WTC11 (cell line): ENCODE data around the gene TRAF7. TPM values are rescaled to one million over a fixed set of nuclear protein-coding genes. Genes with fewer than 3 reads are reported as not detected.

Experiments used
- ATAC-seq: fragments of 200-7000 bp; cut with Tn5 transposase; 2 replicates; pipeline ENCODE4 v1.10.0; 2021; ENCODE audit warnings: mild to moderate bottlenecking, moderate library complexity
- CTCF ChIA-PET: fragments of 300-600 bp; sonication (Branson Sonifier 250); formaldehyde crosslinking; loops from one replicate; lab custom pipeline; 2021; ENCODE audit warnings: antibody characterized with exemption; lab: Charles Lee
- POLR2A ChIA-PET: fragments of 350-600 bp; sonication (Branson Sonifier 250); formaldehyde crosslinking; loops from one replicate; lab custom pipeline; 2021; ENCODE audit warnings: antibody characterized with exemption; lab: Charles Lee
- DNase-seq: peaks from one replicate; pipeline ENCODE4 v3.0.0; 2021; ENCODE audit warnings: low spot score
- H3K27ac Mint-ChIP-seq: 2 replicates; pipeline ENCODE4 v1.8.0; 2021; ENCODE audit warnings: mixed read lengths
- H3K27me3 Mint-ChIP-seq: 2 replicates; pipeline ENCODE4 v1.8.0; 2021; ENCODE audit warnings: low read depth, mild to moderate bottlenecking, moderate library complexity, mixed read lengths
- H3K36me3 Mint-ChIP-seq: 2 replicates; pipeline ENCODE4 v1.8.0; 2021; ENCODE audit warnings: mixed read lengths
- H3K4me1 Mint-ChIP-seq: 2 replicates; pipeline ENCODE4 v1.8.0; 2022; ENCODE audit warnings: mixed read lengths
- H3K4me3 Mint-ChIP-seq: 2 replicates; pipeline ENCODE4 v1.8.0; 2021; ENCODE audit warnings: mild to moderate bottlenecking, moderate library complexity, mixed read lengths
- H3K9me3 Mint-ChIP-seq: 2 replicates; pipeline ENCODE4 v1.8.0; 2021; ENCODE audit warnings: mixed read lengths
- ATF1 ChIP-seq: sonication (generic); formaldehyde crosslinking; IDR thresholded peaks from 2 replicates; pipeline ENCODE4 v1.8.1; 2023; ENCODE audit warnings: mild to moderate bottlenecking, moderate library complexity, missing genetic modification reagents
- ETV6 ChIP-seq: sonication (generic); formaldehyde crosslinking; IDR thresholded peaks from 2 replicates; pipeline ENCODE4 v1.8.1; 2022; ENCODE audit warnings: mild to moderate bottlenecking, missing genetic modification reagents
- FOXK1 ChIP-seq: sonication (generic); formaldehyde crosslinking; IDR thresholded peaks from 2 replicates; pipeline ENCODE4 v1.8.0; 2022; ENCODE audit warnings: mild to moderate bottlenecking, moderate library complexity, missing genetic modification reagents
- GTF2I ChIP-seq: fragments of 250-450 bp; sonication (Bioruptor Pico); conservative IDR thresholded peaks from 2 replicates; pipeline ENCODE4 v1.4.0; 2021; ENCODE audit warnings: mild to moderate bottlenecking
- HMGA2 ChIP-seq: fragments of 250-450 bp; sonication (Bioruptor Pico); IDR thresholded peaks from 2 replicates; pipeline ENCODE4 v1.4.0; 2021; ENCODE audit warnings: mild to moderate bottlenecking, moderate library complexity
- IRF2 ChIP-seq: sonication (generic); formaldehyde crosslinking; IDR thresholded peaks from 2 replicates; pipeline ENCODE4 v1.8.0; 2022; ENCODE audit warnings: low read depth, missing genetic modification reagents, borderline replicate concordance
- JUN ChIP-seq: sonication (generic); formaldehyde crosslinking; IDR thresholded peaks from 2 replicates; pipeline ENCODE4 v1.8.0; 2023; ENCODE audit warnings: mild to moderate bottlenecking, missing genetic modification reagents
- NR2C2 ChIP-seq: sonication (generic); formaldehyde crosslinking; IDR thresholded peaks from 2 replicates; pipeline ENCODE4 v1.8.0; 2022; ENCODE audit warnings: mild to moderate bottlenecking, missing genetic modification reagents
- OVOL2 ChIP-seq: fragments of 250-450 bp; sonication (Bioruptor Pico); IDR thresholded peaks from 2 replicates; pipeline ENCODE4 v1.9.0; 2021; ENCODE audit warnings: mild to moderate bottlenecking, borderline replicate concordance
- PRRX2 ChIP-seq: fragments of 250-450 bp; sonication (Bioruptor Pico); IDR thresholded peaks from 2 replicates; pipeline ENCODE4 v1.8.0; 2021; ENCODE audit warnings: mild to moderate bottlenecking
- RELA ChIP-seq: sonication (generic); formaldehyde crosslinking; IDR thresholded peaks from 2 replicates; pipeline ENCODE4 v1.8.1; 2022; ENCODE audit warnings: missing genetic modification reagents, mild to moderate bottlenecking, borderline replicate concordance
- SMAD3 ChIP-seq: sonication (generic); formaldehyde crosslinking; IDR thresholded peaks from 2 replicates; pipeline ENCODE4 v1.8.0; 2022; ENCODE audit warnings: missing genetic modification reagents, mild to moderate bottlenecking, borderline replicate concordance
- SP1 ChIP-seq: sonication (generic); formaldehyde crosslinking; conservative IDR thresholded peaks from 2 replicates; pipeline ENCODE4 v1.8.1; 2022; ENCODE audit warnings: missing genetic modification reagents
- TP53 ChIP-seq: sonication (generic); formaldehyde crosslinking; IDR thresholded peaks from 2 replicates; pipeline ENCODE4 v1.8.1; 2023; ENCODE audit warnings: mild to moderate bottlenecking, missing genetic modification reagents
- ZBTB21 ChIP-seq: sonication (generic); formaldehyde crosslinking; IDR thresholded peaks from 2 replicates; pipeline ENCODE4 v1.8.1; 2023; ENCODE audit warnings: mild to moderate bottlenecking, missing genetic modification reagents, borderline replicate concordance
- ZNF121 ChIP-seq: sonication (generic); formaldehyde crosslinking; IDR thresholded peaks from 2 replicates; pipeline ENCODE4 v1.8.0; 2023; ENCODE audit warnings: missing genetic modification reagents
- ZNF219 ChIP-seq: sonication (generic); formaldehyde crosslinking; IDR thresholded peaks from 2 replicates; pipeline ENCODE4 v1.8.0; 2023; ENCODE audit warnings: missing genetic modification reagents, mild to moderate bottlenecking, borderline replicate concordance
- ZNF317 ChIP-seq: sonication (generic); formaldehyde crosslinking; IDR thresholded peaks from 2 replicates; pipeline ENCODE4 v1.8.1; 2023; ENCODE audit warnings: low read depth, mild to moderate bottlenecking, moderate library complexity, missing genetic modification reagents, borderline replicate concordance
- total RNA-seq: library from RNA; stranded (reverse); gene quantifications from 3 replicates; pipeline ENCODE4 v1.2.3, GENCODE V29; 2021
- TF ChIP-seq, protein P1 (sequence below): sonication (generic); formaldehyde crosslinking; conservative IDR thresholded peaks from 2 replicates; pipeline ENCODE4 v1.8.1; 2022; ENCODE audit warnings: mild to moderate bottlenecking, missing genetic modification reagents
- TF ChIP-seq, protein P2 (sequence below): sonication (generic); formaldehyde crosslinking; IDR thresholded peaks from 2 replicates; pipeline ENCODE4 v1.8.1; 2023; ENCODE audit warnings: mild to moderate bottlenecking, missing genetic modification reagents
- TF ChIP-seq, protein P3 (sequence below): sonication (generic); formaldehyde crosslinking; IDR thresholded peaks from 2 replicates; pipeline ENCODE4 v1.8.0; 2022; ENCODE audit warnings: mild to moderate bottlenecking, missing genetic modification reagents
- TF ChIP-seq, protein P4 (sequence below): sonication (generic); formaldehyde crosslinking; IDR thresholded peaks from 2 replicates; pipeline ENCODE4 v1.8.0; 2023; ENCODE audit warnings: missing genetic modification reagents
- TF ChIP-seq, protein P5 (sequence below): sonication (generic); formaldehyde crosslinking; IDR thresholded peaks from 2 replicates; pipeline ENCODE4 v1.8.1; 2022; ENCODE audit warnings: low read depth, mild to moderate bottlenecking, moderate library complexity, missing genetic modification reagents, borderline replicate concordance
- TF ChIP-seq, protein P6 (sequence below): fragments of 250-450 bp; sonication (Bioruptor Pico); conservative IDR thresholded peaks from 2 replicates; pipeline ENCODE4 v1.9.0; 2021; ENCODE audit warnings: mild to moderate bottlenecking
- TF ChIP-seq, protein P7 (sequence below): sonication (generic); formaldehyde crosslinking; IDR thresholded peaks from 2 replicates; pipeline ENCODE4 v1.8.0; 2022; ENCODE audit warnings: missing genetic modification reagents

The TRAF7 gene
- total RNA-seq, 1 experiment from 2014 or later: 148 TPM

DNA sequence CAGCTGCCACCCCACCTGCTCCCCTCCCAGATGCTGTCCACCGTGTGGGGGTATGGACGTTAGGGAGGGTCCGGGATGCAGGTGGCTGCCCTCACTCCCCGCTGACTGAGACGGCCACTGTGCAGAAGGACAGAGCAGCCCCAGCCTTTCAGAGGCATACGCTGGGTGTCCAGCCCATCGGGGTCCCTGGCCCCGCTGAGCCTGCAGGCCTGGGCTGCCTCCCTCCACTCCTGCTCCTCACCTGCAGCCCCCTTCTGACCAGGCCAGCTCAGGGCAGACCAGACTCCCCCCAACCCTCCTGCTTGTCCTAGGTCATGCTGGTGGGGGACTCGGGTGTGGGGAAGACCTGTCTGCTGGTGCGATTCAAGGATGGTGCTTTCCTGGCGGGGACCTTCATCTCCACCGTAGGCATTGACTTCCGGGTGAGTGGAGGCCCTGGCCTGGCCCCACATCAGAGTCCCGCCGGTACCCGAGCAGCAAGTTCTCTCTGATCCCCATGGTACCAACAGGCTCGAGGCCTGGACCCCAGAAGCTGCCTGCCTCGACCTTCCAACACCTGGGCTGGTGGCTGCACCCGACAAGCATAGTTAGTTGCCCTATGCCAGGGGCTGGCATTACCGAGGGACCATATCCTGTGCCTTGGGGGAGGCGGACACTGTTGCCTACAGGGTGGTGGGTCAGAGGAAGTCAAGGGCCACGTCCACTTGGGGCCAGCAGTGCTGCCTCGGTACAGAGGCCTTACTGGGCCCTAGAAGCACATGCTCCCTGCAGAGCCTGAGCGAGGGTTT is 5.8 kb upstream of the TRAF7 start (continued):
- no peak; the same call in 1 of the 2 replicates for TF ChIP-seq ATF1
- TF ChIP-seq SMAD3: no peak
- TF ChIP-seq ETV6 (CRISPR knock-in tag): no peak
- TF ChIP-seq ZNF219 (CRISPR knock-in tag): no peak
- TF ChIP-seq, protein P1, sequence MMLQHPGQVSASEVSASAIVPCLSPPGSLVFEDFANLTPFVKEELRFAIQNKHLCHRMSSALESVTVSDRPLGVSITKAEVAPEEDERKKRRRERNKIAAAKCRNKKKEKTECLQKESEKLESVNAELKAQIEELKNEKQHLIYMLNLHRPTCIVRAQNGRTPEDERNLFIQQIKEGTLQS (CRISPR knock-in tag): no peak
- no peak for TF ChIP-seq TP53
- no peak for TF ChIP-seq RELA
- no peak for TF ChIP-seq HMGA2 (CRISPR knock-in tag)
- no peak for TF ChIP-seq GTF2I (CRISPR knock-in tag)
- TF ChIP-seq, protein P2, sequence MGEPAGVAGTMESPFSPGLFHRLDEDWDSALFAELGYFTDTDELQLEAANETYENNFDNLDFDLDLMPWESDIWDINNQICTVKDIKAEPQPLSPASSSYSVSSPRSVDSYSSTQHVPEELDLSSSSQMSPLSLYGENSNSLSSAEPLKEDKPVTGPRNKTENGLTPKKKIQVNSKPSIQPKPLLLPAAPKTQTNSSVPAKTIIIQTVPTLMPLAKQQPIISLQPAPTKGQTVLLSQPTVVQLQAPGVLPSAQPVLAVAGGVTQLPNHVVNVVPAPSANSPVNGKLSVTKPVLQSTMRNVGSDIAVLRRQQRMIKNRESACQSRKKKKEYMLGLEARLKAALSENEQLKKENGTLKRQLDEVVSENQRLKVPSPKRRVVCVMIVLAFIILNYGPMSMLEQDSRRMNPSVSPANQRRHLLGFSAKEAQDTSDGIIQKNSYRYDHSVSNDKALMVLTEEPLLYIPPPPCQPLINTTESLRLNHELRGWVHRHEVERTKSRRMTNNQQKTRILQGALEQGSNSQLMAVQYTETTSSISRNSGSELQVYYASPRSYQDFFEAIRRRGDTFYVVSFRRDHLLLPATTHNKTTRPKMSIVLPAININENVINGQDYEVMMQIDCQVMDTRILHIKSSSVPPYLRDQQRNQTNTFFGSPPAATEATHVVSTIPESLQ (CRISPR knock-in tag): no peak
- no peak for TF ChIP-seq NR2C2 (CRISPR knock-in tag)
- TF ChIP-seq, protein P3, sequence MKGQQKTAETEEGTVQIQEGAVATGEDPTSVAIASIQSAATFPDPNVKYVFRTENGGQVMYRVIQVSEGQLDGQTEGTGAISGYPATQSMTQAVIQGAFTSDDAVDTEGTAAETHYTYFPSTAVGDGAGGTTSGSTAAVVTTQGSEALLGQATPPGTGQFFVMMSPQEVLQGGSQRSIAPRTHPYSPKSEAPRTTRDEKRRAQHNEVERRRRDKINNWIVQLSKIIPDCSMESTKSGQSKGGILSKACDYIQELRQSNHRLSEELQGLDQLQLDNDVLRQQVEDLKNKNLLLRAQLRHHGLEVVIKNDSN: no peak
- TF ChIP-seq JUN: no peak
- TF ChIP-seq, protein P4, sequence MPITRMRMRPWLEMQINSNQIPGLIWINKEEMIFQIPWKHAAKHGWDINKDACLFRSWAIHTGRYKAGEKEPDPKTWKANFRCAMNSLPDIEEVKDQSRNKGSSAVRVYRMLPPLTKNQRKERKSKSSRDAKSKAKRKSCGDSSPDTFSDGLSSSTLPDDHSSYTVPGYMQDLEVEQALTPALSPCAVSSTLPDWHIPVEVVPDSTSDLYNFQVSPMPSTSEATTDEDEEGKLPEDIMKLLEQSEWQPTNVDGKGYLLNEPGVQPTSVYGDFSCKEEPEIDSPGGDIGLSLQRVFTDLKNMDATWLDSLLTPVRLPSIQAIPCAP (CRISPR knock-in tag): no peak
- TF ChIP-seq OVOL2 (CRISPR knock-in tag): no peak
- no peak for TF ChIP-seq ZNF317 (CRISPR knock-in tag)

DNA sequence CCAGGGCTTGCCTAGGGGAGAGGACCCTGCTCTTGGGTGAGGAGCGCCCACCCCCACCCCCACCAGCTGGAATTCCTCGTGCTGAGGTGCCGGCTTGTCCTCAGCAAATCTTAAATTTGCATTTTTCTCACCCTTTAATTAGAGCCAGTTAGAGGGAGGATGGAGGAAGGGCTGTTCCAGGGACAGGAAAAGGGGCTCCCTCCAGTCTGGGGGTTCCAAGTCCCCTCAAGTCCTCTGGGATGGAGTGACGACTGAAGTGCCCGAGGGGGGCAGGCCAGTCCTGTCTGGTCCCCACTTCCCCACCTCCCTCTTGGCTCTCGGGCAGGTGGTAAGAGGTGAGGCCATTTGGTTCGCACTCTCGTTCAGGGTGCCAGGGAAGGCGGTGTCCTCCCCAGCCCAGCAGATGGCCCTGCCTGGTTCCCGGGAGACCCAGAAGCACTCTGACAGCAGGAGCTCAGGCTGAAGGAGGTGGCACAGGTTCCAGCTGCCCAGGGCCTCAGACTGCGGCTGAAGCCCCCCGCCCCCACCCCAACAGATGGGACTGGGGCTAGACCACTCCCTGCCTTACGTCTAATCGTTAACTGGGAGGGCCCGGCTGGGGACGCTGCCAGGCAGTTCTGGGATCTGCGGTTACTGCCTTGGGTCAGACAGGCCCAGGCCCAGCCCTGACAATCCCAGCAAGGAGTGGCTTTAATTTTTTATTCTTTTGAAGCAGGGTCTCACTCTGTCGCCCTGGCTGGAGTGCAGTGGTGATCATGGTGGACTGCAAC is 5.0 kb upstream of the TRAF7 start:
- ChIA-PET CTCF (interaction anchor here (0.8 to 5.7 kb wide), 6 partner anchors 10 to 147 kb away, joined by 3 to 43 read pairs (median 4); partner anchors contain the start of genes PGP and PKD1), POLR2A (interaction anchor here (0.6 to 1.8 kb wide), 6 partner anchors 8 to 860 kb away, joined by 3 to 7 read pairs (median 4); partner anchors contain the start of gene RPS2)
- Mint-ChIP-seq H3K9me3 (no peaks in the 10 kb centered on the region), H3K4me1 (peaks cover 31% of the 10 kb centered on the region), H3K36me3 (peaks cover 35% of the 10 kb centered on the region), H3K27ac (peak overlapping the region; percentile 58), H3K27me3 (peaks cover 17% of the 10 kb centered on the region), H3K4me3 (peak overlapping the region; percentile 97)
- DNase-seq (peak; percentile 65), ATAC-seq (peak; percentile 17)
- TF ChIP-seq IRF2 (CRISPR knock-in tag) (0 out of 2 replicates have a peak, but pooled peaks have one; percentile 48), ZNF121 (peak; percentile 68; the same call in 1 of the 2 replicates), PRRX2 (CRISPR knock-in tag) (peak; percentile 91), NR2C2 (CRISPR knock-in tag) (no peak), FOXK1 (CRISPR knock-in tag) (peak; percentile 49; the same call in 1 of the 2 replicates), ETV6 (CRISPR knock-in tag) (peak; percentile 54), SP1 (peak; percentile 67), ZBTB21 (CRISPR knock-in tag) (no peak)
- TF ChIP-seq, protein P5, sequence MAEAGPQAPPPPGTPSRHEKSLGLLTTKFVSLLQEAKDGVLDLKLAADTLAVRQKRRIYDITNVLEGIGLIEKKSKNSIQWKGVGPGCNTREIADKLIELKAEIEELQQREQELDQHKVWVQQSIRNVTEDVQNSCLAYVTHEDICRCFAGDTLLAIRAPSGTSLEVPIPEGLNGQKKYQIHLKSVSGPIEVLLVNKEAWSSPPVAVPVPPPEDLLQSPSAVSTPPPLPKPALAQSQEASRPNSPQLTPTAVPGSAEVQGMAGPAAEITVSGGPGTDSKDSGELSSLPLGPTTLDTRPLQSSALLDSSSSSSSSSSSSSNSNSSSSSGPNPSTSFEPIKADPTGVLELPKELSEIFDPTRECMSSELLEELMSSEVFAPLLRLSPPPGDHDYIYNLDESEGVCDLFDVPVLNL (CRISPR knock-in tag): no peak
- TF ChIP-seq, protein P6, sequence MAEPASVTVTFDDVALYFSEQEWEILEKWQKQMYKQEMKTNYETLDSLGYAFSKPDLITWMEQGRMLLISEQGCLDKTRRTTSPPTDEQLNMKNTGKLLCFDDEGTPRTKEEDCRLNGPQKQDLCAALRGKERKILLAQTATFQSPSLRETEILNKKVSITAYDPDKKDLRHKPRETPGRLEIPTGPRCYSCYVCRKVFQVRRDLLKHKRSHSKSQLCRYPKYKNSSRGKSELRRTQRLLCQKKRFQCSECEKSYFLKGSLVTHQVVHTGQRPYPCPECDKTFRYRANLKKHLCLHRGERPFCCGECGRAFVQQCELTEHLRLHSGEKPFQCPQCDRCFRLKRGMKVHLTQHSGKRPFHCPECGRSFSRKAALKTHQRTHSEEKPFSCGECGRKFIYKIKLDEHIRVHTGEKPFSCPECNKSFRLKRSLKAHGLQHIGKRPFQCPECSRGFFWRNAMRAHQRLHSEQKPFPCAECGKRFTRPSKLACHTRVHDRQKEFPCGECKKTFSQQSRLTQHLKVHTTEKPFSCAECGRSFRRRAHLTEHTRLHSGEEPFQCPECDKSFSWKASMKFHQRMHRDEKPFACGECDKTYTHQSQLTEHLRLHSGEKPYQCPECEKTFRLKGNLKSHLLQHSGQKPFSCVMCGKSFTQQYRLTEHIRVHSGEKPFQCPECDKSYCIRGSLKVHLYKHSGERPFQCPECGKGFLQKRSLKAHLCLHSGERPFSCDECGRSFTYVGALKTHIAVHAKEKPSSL: peak; percentile 66; the same call in 1 of the 2 replicates
- TF ChIP-seq, protein P7, sequence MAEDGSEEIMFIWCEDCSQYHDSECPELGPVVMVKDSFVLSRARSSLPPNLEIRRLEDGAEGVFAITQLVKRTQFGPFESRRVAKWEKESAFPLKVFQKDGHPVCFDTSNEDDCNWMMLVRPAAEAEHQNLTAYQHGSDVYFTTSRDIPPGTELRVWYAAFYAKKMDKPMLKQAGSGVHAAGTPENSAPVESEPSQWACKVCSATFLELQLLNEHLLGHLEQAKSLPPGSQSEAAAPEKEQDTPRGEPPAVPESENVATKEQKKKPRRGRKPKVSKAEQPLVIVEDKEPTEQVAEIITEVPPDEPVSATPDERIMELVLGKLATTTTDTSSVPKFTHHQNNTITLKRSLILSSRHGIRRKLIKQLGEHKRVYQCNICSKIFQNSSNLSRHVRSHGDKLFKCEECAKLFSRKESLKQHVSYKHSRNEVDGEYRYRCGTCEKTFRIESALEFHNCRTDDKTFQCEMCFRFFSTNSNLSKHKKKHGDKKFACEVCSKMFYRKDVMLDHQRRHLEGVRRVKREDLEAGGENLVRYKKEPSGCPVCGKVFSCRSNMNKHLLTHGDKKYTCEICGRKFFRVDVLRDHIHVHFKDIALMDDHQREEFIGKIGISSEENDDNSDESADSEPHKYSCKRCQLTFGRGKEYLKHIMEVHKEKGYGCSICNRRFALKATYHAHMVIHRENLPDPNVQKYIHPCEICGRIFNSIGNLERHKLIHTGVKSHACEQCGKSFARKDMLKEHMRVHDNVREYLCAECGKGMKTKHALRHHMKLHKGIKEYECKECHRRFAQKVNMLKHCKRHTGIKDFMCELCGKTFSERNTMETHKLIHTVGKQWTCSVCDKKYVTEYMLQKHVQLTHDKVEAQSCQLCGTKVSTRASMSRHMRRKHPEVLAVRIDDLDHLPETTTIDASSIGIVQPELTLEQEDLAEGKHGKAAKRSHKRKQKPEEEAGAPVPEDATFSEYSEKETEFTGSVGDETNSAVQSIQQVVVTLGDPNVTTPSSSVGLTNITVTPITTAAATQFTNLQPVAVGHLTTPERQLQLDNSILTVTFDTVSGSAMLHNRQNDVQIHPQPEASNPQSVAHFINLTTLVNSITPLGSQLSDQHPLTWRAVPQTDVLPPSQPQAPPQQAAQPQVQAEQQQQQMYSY: no peak
